ENCODE measurements around the gene SLC6A6.

SLC6A6 gene

DNA sequence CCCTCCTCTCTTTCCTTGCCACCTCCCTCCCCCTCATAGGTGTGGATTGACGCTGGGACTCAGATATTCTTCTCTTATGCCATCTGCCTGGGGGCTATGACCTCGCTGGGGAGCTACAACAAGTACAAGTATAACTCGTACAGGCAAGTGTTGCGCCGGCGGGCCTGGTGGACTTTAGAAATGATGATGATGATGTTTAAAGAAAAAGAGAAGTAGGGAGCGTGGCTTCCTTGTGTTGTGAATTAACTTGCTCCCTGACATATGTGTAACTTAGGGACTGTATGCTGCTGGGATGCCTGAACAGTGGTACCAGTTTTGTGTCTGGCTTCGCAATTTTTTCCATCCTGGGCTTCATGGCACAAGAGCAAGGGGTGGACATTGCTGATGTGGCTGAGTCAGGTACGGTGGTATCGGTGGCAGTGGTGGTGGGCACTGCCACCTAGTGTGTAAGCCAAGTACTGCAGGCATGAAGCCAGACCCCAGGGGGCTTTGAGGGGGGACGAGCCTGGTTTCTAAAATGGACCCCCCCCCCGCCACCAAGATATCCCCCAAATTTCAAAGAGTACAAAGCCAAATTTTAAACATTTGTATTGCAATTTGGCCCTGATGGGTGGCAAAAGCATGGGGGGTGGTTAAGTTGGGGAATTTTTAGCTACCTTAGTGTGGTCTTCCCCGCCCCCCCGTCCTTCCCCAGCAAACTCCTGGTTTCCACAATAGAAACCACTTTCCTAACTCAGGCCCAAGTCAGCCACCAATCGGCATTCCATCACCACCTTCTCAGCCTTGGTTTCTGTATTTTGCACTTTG lies 65.6 kb downstream of the SLC6A6 start:
- peak; percentile 5 to 24 for DNase-seq (ENCODE audit: low read depth in 2 of 2)

DNA sequence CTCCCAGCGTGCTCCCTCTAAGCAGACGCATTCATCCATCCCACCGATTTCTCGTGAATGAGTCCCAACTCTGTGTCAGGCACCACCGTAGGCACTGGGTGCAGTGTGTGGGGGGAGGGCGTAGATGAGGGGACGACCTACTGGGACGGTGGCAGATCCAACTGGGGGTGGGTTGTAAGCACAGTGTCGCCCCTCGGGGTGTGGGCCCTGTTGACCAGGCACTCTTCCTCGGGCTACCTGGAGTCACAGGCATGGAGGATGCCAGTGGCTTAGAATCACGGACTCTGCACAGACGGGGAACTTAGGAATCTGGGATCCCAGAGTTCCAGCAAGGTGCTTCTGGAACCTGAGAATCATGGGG lies 66.2 kb downstream of the SLC6A6 start:
- DNase-seq (ENCODE audit: low read depth in 2 of 2), result no peak

DNA sequence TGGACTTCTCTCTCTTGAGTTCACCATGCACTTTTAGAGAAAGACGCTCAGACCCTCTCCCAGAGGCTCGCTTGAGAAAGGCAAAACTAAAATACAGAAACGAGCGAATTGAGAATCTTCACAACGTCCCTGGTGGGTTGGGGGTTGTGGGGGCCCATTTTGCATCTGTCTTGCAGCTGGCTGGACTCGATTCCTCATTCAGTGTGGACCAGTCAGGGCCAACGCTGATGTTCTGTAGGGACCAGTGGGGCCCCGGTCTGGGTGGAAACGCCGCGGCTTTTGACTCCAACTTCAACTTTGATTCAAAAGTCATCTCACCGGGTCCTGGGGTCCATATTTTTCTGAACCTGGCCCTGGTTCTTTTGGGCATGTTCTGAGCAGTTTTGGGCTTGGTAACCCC lies 68.1 kb downstream of the SLC6A6 start:
- DNase-seq (ENCODE audit: low read depth in 2 of 2), result no peak

DNA sequence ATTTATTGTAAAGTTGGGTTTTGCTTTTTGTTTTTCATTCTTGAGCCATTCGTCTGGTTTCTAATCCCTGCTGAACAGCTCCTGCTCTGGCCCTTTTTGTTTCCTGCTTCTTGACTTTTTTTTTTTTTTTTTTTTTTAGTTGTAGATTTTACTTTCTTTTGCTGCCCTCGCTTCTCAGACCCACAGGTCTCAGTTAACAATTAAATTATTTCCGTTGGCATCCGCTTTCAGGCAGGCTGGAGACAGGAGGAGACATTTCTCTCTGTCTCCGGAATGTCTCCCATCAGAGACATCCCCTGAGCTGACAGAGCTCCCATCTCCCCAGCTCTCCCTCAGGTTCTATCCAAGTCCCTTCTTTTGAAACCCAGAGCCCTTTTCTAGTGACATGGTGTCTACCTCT lies 68.6 kb downstream of the SLC6A6 start:
- no peak for DNase-seq (ENCODE audit: low read depth in 2 of 2)

DNA sequence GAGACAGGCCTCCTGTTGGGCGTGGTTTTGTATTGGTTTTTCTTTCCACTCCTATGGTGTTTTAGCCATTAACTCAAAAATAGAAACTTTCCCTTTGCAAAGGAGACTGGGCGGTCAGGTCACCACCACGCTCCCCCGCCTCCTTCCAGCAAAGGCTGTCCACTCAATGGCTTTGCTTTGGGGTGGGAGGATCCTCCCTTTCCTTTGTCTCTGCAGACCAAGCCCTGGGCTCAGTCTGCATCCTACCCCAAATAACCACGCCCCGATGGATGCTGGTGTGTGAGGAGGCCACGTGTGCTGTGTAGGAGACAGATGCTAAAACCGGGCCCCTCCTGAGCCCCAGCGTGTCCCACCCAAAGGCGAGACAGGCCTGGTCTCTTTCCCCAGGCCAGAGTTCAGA lies 69.3 kb downstream of the SLC6A6 start:
- no peak for DNase-seq (ENCODE audit: low read depth in 2 of 2)

DNA sequence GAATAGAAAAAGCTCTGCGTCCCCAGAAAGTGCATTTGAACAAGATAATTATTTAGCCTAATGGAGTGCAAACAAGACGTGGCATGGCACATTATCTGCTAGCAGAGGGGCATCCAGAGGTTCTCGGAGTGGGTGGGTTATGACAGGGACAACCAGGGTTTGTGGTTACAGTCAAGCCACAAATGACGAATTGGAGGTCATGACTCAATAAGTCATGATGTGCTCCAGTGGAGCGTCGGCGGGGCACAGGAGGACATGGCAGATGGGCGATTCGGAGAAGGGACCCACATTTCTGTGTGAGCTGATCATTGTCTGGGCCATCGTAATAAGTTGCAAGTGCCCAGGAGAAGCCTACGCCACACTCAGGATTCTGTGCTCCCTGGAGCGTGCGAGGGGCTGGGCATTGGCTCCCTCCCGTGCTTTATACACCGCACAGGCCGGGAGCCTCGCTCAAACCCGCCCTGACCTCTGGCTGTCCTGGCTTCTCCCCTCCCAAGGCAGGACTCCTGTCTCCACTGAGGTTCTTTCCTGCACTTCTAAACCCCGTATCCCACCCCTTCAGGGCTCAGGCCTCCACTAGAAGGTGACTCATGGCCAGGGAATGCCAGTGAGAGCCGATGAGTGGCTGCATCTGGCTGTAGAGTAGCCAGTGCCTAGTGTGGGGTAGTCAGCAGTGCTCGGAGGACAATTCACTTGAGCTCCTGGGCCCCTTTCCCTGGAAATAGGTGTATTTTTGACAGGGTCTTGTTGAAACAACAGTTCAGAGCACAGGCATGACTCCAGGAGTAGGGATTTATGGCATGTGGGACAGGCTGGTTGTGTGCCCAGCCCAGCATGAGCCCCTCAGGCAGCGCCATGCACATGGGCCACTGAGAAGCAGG lies 70.3 kb downstream of the SLC6A6 start:
- no peak for DNase-seq (ENCODE audit: low read depth in 2 of 2)

DNA sequence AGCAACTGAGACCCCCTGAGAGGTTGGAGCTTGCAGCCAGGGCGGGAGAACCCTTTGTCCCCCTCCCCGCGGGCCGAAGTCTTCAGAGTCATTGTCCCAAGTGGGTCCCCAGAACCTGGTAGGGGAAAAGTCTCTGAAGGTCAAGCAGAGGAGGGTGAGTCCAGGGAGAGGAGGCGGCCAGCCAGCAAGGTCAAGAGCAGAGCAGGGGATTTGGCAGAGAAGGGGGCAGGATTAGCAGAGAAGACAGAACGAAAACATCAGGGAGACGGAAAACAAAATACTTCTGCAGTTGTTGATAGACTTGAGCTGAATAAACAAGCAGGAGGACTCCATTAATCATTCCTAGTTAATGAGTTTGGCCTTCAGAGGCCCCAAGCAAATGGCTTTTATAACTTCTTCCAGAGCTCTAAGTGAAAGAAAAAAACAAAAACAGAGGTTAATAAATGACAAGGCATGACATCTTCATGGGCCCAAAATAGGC lies 71.0 kb downstream of the SLC6A6 start:
- no peak for DNase-seq (ENCODE audit: low read depth in 2 of 2)

DNA sequence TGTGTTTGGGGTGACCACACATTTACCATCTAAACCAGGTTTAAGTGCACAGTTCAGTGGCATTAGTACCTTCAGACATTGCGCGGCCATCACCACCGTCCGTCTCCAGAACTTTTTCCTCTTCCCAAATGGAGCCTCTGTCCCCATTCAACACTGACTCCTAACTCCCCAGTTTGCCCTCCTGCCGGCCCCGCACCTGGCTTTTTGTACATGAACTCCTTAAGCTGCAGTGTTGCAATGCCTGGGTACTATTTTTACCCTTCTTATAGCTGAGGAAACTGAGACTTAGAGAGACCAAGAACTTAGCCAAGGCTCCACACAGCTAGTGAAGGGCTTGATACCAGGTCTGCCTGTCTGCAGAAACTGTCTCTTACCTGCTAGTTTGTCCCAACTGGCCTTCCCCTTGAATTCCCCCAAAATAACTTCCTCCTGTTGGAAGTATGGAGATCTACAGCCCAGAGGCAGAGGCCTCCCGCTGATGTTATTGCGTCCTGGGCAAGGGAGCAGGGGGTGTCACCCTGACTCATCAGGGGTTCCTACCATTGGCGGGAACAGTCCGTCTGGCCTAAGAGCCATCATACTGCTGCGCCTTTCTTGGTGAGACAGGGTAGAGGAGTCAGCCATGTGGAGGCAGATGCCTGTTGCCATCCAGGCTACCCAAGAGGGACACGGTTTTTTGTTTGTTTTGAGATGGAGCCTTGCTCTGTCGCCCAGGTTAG lies 72.1 kb downstream of the SLC6A6 start:
- DNase-seq (ENCODE audit: low read depth in 2 of 2), result no peak

DNA sequence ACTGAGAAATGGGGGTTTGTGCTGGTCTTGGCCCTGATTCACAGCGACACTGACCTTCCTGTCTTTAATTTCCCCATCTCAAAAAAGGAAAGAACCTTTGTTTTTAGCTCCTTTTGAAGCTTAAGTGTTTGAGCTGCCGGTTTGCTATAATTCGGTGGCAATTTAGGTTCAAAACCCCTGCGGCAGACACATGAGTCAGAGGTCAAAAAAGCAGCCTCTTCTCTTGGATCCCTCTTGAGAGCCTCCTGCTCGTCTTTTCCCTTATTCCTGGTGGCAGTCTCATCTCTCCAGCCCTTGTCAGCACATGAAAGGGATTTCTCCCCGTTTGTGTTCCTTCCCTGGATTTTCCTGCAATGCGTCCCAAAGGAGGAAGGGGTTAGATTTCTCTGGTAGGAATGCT lies 73.2 kb downstream of the SLC6A6 start:
- DNase-seq (ENCODE audit: low read depth in 2 of 2), result no peak

DNA sequence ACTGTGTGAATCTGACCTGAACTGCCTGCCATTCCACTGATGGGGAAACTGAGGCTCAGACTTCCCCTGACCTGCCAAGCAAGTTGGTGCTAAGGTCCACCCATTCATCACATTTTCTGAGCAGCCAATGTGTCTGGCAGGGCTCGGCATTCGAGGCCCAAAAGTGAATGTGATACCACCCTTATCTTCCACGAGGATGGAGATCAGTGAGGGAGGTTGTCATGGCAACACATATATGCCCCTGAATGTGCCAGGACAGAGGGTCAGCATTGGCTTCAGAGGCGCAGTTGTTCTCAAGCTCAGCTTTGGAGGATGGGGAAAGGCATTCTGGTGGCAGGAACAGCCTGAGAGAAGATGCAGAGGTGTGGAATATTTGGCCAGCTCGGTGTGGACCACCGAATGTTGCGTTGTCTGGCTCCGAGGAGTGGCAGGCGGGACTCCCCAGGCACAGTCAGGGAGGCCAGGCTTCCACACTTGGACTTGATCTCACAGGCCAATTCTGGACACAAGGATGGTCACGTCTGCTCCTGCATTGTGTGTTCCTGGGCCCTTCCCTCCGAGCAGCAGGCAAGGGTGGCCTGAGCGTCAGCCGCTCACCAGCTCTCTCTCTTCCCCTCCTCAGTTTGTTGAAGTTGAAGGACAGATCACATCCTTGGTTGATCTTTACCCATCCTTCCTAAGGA lies 74.3 kb downstream of the SLC6A6 start:
- DNase-seq (ENCODE audit: low read depth in 2 of 2), result no peak

DNA sequence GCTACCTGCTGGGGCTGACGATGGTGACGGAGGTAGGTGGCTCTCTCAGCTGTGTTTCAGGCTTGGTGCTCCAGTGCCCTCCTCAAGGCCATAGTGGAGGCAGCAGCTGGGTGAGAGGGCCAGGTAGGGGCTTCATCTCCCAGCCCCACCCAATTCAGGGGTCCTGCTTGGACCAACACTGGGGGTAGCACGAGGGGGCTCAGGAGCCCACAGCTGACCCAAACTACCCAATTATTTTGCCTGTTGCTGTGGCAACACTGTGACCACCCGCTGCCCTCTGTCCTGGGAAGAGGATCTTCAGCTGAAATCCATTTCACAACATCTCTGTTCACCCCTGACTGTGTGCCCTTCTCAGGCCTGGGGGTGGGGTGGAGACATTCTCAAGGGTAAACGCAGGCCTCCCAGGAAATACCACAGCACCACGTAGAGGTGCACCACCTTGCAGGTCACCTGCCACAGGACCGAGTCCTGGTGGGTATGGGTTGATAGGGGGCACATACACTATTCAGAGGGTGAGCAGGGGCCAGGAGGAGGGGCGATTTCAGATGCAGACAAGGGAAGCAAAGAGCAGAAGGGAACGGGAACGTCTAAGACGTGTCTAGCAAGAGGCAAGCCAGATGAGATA lies 75.0 kb downstream of the SLC6A6 start:
- no peak for DNase-seq (ENCODE audit: low read depth in 2 of 2)

DNA sequence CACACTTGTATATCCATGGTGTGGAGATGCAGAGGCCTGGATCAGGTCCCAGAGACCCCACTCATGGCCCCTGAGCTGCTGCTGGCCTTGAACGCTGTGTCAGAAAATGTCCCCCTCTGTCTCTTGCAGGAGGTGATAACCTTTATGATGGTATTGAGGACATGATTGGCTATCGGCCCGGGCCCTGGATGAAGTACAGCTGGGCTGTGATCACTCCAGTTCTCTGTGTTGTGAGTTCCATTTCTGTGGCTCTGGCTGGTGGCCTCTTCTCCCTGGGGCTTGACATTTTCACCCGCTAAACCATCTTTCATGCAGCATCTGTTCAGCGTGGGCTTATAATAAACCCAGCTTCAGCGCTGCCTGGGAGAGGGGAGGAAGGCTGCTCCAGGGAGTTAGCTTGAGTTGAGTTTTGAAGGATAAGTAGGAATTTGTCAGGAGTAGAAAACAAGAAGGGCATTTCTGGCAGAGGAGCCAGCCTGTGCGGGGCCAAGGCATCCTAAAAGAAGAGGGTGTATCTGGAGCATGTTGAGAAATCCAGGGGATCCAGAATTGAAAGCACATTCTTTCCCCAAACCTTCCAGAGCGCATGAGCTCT lies 76.6 kb downstream of the SLC6A6 start:
- no peak for DNase-seq (ENCODE audit: low read depth in 2 of 2)

DNA sequence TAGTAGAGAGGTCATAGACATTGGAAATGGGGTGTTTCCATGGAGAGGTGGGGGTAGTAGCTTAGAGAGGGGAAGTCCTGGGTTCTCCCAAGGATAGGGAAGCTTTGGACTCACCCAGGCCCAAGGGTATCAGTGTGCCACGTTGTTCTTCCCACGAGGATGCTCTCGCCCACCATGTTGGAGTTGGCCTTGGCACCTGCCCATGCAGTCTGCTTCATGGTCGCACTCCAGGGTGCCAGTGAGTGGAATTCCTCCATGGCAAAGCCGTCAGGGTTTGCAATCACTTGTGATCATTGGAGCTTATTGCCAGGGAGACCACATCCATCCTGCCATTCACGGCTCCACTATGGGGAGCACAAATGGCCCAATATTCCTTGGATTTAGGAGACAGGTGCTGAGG lies 77.2 kb downstream of the SLC6A6 start:
- no peak for DNase-seq (ENCODE audit: low read depth in 2 of 2)

DNA sequence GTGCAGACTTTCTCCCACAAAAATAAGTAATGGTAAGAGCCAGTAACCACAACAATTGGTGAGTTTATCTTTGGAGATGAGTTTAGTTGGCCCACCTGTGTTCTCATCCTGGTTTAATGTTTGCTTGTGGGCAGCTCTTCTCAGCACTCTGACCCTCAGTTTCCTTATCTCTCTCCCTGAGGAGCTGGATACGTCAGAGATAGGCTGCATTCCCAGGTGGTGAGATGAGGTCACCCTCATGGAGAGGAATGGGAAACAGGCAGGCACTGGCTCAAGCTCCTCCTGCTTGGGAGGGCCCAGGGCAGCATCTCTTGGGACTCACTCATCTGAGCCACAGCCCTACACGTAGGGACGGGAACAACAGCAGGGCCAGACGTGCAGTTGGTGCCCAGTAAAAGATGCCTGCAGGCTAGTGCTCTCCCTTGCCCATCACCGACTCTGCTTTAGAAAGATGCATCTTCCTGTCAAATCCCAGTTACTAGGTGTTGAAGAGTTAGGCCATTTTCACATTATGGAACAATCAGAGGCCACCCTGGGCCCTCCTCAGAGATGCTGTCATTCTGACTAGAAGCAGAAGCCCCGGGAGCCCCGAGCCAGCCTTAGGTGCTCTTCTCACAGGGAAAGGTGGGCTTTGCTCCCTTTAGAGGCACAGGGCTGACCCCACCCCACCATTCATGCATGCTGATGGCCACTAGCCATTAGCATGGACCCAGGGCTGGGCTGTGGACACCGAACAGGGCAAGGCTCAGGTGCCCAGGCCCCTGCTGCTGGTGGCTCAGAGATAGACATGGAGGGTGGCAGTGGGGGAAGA lies 78.0 kb downstream of the SLC6A6 start:
- DNase-seq (ENCODE audit: low read depth in 2 of 2), result no peak

DNA sequence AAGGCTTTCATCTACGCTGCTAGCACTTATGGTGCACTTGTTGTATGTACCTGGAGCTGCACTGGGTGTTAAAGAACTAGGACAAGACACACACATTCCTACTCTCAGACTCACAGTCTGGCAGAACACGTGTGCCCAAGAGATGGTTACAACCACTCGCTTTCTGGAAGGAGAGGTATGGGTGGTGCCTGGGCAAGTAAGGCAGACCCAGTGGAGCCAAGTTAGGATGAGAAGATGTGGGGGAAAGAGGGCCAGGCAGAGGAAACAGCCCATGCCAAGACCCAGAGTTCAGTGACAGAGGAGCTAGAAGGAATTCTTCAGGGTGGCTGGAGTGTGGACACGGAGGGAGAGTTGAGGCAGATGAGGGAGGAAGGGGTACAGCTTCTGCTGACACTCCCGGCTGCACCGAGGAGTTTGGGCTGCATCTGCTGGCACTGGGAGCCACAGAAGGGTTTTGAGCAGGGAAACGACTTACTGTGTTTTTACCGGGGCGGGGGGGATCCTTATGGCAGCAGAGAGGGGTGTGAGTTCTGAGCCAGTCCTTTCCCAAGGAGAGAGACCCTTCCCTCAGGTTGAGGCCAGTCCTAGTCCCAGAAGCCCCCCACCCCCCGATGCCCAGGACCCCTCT lies 78.7 kb downstream of the SLC6A6 start:
- DNase-seq (ENCODE audit: low read depth in 2 of 2), result no peak

DNA sequence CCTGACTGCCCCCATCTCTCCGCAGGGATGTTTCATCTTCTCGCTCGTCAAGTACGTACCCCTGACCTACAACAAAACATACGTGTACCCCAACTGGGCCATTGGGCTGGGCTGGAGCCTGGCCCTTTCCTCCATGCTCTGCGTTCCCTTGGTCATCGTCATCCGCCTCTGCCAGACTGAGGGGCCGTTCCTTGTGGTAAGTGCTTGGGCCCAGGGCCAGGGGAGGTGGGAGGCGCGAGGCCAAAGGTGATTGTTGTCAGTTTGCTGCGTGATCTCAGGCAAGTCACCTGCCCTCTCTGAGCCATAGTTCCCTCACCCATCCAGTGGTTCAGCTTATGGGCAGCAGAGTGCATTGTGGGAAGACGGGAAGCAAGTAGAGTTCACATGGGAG lies 79.2 kb downstream of the SLC6A6 start:
- DNase-seq (ENCODE audit: low read depth in 2 of 2), result no peak

DNA sequence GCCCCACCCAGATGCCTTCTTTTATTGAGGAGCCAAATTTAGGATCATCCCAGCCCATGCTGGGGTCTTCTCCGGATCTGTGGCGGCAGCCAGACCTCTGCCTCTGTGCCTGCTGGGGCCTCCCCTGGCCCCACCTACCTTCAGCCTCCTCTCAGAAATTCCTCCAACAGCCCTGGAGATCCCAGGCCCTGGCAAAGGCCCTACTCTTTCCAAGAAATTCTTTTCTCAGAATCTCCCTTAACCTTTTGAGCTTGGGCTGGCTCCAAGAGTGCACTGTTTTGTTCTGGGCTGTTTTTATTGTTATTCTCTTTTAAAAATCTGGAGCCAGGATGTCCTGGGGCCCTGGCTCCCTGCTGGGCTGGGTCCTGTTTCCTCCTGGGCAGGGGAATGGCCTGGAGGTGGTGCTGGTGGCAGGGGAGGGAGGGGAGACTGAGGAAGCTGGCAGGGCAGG lies 79.9 kb downstream of the SLC6A6 start:
- DNase-seq (ENCODE audit: low read depth in 2 of 2), result no peak

DNA sequence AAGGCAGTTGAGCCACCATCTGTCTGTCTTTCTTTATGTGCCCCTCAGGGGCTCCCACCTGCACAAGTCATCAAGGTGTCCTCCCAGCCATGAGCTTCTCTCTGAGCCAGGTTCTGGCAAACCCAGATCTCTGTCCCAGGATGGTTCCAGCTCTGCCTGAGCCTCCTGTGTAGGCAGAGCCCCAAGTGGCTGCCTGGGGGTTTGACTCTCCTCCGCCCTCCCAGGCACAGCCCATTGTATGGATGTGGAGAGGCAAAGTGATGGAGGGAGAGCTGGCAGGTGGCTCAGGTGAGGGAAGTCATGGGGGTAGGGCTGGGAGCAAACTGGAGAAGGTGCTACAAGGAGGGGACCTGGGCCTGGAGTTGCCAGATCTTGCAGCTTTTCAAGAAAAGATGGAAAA lies 80.9 kb downstream of the SLC6A6 start:
- no peak for DNase-seq (ENCODE audit: low read depth in 2 of 2)

DNA sequence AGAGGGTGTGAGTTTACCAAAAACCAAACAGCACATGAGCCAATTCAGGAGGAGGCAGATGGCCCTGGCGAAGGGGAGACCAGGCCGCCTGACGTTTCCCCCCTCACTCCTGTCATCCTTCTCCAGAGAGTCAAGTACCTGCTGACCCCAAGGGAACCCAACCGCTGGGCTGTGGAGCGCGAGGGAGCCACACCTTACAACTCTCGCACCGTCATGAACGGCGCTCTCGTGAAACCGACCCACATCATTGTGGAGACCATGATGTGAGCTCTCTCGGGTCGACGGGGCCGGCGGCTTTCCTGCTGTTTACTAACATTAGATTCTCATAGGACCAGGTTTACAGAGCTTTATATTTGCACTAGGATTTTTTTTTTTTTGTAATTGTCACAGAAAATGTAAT lies 82.3 kb downstream of the SLC6A6 start:
- no peak for DNase-seq (ENCODE audit: low read depth in 2 of 2)

DNA sequence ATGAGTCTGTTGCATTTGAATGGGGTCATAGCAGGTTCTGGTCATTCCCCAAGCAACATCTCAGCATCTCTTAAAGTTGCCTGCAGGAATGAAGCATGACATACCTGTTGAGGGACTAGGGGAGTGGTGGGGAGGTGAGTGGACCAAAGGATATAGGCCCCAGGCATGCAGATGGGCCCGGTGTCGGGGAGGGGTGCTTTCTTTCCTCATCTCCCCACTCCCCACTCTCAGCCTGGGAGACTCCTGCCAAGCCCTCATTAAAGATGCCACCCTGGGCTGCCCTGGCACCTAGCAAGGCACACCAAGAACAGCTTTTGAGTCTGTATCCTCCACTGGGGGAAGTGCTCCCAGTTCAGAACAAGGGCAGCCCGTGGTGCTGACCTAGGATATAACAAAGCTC lies 83.6 kb downstream of the SLC6A6 start:
- no peak for DNase-seq (ENCODE audit: low read depth in 2 of 2)

All from stimulated activated CD8-positive, alpha-beta memory T cell treated with anti-CD3 and anti-CD28 coated beads, Interleukin-2, amount 100 ng/mL, for 1 hour (primary cell).